SK-N-MC (cell line): ENCODE data around the gene CCDC198.

Experiments used
- EZH2 ChIP-seq: fragments of 200-600 bp; sonication (generic); IDR thresholded peaks from one replicate; pipeline ENCODE4 v1.6.1; 2017; ENCODE audit warnings: antibody characterized with exemption
- POLR2AphosphoS5 ChIP-seq: IDR thresholded peaks from 2 replicates; pipeline ENCODE4 v1.6.1; 2012; ENCODE audit warnings: mild to moderate bottlenecking, low read depth, low read length, borderline replicate concordance

- no peak for TF ChIP-seq POLR2AphosphoS5
- no peak for TF ChIP-seq EZH2
Measured at GRCh38 chr14:57493467-57494181, at the start of gene CCDC198.
